IMR-90 (cell line): Measurements from ENCODE around the gene FAM234B.

ENCODE experiments used
- BHLHE40 ChIP-seq: fragments of 150-350 bp; IDR thresholded peaks from 2 replicates; pipeline ENCODE4 v1.6.1; 2016; ENCODE audit warnings: mild to moderate bottlenecking, low read depth, low read length
- CEBPB ChIP-seq: IDR thresholded peaks from 2 replicates; pipeline ENCODE4 v1.6.1; 2012; ENCODE audit warnings: low read depth, low read length, improper control_type of control experiment
- CTCF ChIP-seq: conservative IDR thresholded peaks from 2 replicates; pipeline ENCODE4 v1.5.1; 2012; ENCODE audit warnings: mild to moderate bottlenecking, low read depth, low read length, improper control_type of control experiment
- FOS ChIP-seq: fragments of 150-350 bp; IDR thresholded peaks from 2 replicates; pipeline ENCODE4 v1.6.1; 2016; ENCODE audit warnings: low read depth, low read length
- MAFK ChIP-seq: IDR thresholded peaks from 2 replicates; pipeline ENCODE4 v1.6.1; 2012; ENCODE audit warnings: low read depth, low read length, improper control_type of control experiment
- MXI1 ChIP-seq: IDR thresholded peaks from 2 replicates; pipeline ENCODE4 v1.6.1; 2012; ENCODE audit warnings: low read depth, mild to moderate bottlenecking, low read length, moderate library complexity, borderline replicate concordance
- NFE2L2 ChIP-seq: fragments of 150-350 bp; IDR thresholded peaks from 2 replicates; pipeline ENCODE4 v1.6.1; 2016; ENCODE audit warnings: low read depth, mild to moderate bottlenecking, low read length
- POLR2A ChIP-seq: IDR thresholded peaks from 2 replicates; pipeline ENCODE4 v1.6.1; 2012; ENCODE audit warnings: mild to moderate bottlenecking, low read depth, low read length
- RAD21 ChIP-seq: IDR thresholded peaks from 2 replicates; pipeline ENCODE4 v1.6.1; 2012; ENCODE audit warnings: low read length, improper control_type of control experiment
- TF ChIP-seq, protein P1 (sequence below): fragments of 150-350 bp; IDR thresholded peaks from 2 replicates; pipeline ENCODE4 v1.6.1; 2016; ENCODE audit warnings: low read depth, mild to moderate bottlenecking, low read length, moderate library complexity, borderline replicate concordance

GRCh38 chr12:13008741-13009380 is 35.3 kb upstream of the FAM234B start:
- TF ChIP-seq CTCF (no peak), CEBPB (no peak), POLR2A (no peak), MAFK (no peak), BHLHE40 (no peak), MXI1 (no peak), FOS (no peak), RAD21 (no peak), NFE2L2 (no peak)
- TF ChIP-seq, protein P1, sequence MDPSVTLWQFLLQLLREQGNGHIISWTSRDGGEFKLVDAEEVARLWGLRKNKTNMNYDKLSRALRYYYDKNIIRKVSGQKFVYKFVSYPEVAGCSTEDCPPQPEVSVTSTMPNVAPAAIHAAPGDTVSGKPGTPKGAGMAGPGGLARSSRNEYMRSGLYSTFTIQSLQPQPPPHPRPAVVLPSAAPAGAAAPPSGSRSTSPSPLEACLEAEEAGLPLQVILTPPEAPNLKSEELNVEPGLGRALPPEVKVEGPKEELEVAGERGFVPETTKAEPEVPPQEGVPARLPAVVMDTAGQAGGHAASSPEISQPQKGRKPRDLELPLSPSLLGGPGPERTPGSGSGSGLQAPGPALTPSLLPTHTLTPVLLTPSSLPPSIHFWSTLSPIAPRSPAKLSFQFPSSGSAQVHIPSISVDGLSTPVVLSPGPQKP: no peak
